Stimulated activated CD4-positive, alpha-beta T cell treated with anti-CD3 and anti-CD28 coated beads, Interleukin-1b, Interleukin-23, amount 100 ng/mL, for 4 hours (primary cell): ENCODE data around the gene MARCHF6.
"Not testable (repeated sequence)": the region's sequence is repeated elsewhere in the genome, so short reads cannot be mapped to it uniquely, and the experiment has no call there.

Experiments used
- DNase-seq, 2 donors: peaks; one replicate each; pipeline ENCODE4 v3.0.0-alpha.2; 2020; ENCODE audit warnings: low read depth in 2 of 2

The MARCHF6 gene

DNA sequence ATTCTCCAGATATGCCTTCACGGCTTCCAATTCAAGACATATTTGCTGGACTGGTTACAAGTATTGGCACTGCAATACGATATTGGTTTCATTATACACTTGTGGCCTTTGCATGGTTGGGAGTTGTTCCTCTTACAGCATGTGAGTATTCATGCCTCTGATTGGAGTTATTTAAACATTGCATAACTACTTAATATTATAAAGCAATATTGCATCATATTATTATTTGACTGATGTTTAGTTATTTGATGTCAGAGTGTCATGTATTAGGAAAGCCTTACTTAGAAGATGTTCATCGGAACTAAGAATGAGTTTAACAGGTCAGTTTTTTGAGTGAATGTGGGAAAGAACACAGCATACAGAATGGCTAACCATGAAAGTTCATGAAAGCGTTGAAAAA, 28.3 kb downstream of the MARCHF6 start:
- no peak for DNase-seq

- DNase-seq, result no peak
These were observed 31.0 kb downstream of the MARCHF6 start for GRCh38 chr5:10384483-10384882.

GRCh38 chr5:10387690-10388089, 34.2 kb downstream of the MARCHF6 start:
- no peak for DNase-seq

- no peak for DNase-seq
These were observed 37.6 kb downstream of the MARCHF6 start for GRCh38 chr5:10391130-10391529.

GRCh38 chr5:10392567-10393328, 39.3 kb downstream of the MARCHF6 start:
- not testable (repeated sequence) for DNase-seq

- DNase-seq, result no peak
These were observed 40.0 kb downstream of the MARCHF6 start for GRCh38 chr5:10393491-10393890.

GRCh38 chr5:10396552-10396951, 43.1 kb downstream of the MARCHF6 start:
- no peak for DNase-seq

GRCh38 chr5:10399839-10400238, 46.3 kb downstream of the MARCHF6 start:
- no peak for DNase-seq

DNA sequence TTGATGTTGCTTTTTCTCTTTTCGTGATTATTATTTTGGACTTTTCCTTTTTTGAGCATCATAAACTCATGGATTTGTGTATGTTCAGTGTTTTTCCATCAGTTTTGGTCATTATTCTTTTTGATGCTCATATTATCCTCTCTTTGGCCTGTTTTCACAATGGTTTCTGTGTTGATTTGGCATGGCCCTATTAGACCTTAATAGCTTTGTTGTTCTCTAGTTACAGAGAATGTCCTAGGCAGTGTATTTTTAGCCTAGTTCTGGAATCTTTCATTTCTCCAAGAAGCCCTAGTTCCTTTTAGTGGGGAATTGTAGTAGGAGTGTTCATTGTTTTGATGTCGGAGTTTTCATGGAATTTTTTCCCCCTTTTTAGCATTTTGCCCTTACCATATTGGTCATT, 46.9 kb downstream of the MARCHF6 start:
- DNase-seq, result no peak

DNA sequence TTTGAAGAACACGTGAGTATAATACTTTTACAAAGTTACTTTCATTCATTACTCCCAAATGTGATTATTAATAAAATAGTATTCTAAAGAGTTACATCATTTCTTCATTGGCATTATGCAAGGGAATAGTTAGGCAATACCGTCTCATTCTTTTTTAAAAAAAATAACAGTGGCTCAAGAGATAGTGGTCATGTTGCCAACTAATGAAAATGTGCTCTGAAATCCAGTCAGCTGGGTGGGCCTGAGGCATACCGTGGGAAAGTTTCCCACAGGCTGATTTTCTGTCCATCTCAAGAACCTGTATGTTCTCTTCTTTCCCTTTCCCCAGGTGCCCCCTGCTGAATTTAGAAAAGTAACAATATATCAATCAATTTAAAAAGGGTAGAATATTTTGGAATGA, 47.3 kb downstream of the MARCHF6 start:
- DNase-seq, result no peak

DNA sequence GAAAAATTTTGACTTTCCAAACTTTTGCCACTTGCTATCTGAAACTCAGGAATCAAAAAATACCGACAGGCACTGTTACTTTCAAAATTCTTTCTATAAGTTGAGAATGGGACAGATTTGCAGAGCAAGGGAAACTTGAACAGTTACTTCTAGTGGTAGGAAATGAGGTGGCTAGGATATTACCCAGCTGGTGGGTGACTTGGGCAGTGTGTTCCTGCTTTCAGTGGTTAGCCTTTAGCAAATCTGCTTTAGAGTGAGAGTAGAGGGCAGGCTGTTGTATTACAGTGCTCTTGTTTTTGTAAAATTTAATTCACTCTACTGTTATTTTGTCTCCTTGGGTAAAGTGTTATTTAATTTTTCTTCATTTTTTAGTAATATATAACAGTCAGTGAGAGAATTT, 48.0 kb downstream of the MARCHF6 start:
- DNase-seq, result no peak
